Stimulated activated memory B cell treated with anti-CD40 and anti-IgM and Interleukin-4, amounts not matched to agents 10 μg/mL and 1 μg/mL and 100 μg/mL, for 72 hours (primary cell): ENCODE data around the gene HIVEP3.

ENCODE experiments used
- ATAC-seq: fragments of 150-1000 bp; cut with Tn5 transposase; 2 replicates; pipeline ENCODE4 v1.10.0; 2021
- H3K27ac Mint-ChIP-seq: one replicate; pipeline ENCODE4 v1.8.0; 2022; ENCODE audit warnings: mild to moderate bottlenecking, mixed read lengths
- H3K27me3 Mint-ChIP-seq: one replicate; pipeline ENCODE4 v1.8.0; 2022; ENCODE audit warnings: mixed read lengths
- H3K36me3 Mint-ChIP-seq: one replicate; pipeline ENCODE4 v1.8.0; 2022; ENCODE audit warnings: mixed read lengths
- H3K4me1 Mint-ChIP-seq: one replicate; pipeline ENCODE4 v1.8.0; 2022; ENCODE audit warnings: mixed read lengths
- H3K4me3 Mint-ChIP-seq: one replicate; pipeline ENCODE4 v1.8.0; 2022; ENCODE audit warnings: mild to moderate bottlenecking, moderate library complexity, mixed read lengths
- H3K9me3 Mint-ChIP-seq: one replicate; pipeline ENCODE4 v1.8.0; 2022; ENCODE audit warnings: mixed read lengths

The HIVEP3 gene

DNA sequence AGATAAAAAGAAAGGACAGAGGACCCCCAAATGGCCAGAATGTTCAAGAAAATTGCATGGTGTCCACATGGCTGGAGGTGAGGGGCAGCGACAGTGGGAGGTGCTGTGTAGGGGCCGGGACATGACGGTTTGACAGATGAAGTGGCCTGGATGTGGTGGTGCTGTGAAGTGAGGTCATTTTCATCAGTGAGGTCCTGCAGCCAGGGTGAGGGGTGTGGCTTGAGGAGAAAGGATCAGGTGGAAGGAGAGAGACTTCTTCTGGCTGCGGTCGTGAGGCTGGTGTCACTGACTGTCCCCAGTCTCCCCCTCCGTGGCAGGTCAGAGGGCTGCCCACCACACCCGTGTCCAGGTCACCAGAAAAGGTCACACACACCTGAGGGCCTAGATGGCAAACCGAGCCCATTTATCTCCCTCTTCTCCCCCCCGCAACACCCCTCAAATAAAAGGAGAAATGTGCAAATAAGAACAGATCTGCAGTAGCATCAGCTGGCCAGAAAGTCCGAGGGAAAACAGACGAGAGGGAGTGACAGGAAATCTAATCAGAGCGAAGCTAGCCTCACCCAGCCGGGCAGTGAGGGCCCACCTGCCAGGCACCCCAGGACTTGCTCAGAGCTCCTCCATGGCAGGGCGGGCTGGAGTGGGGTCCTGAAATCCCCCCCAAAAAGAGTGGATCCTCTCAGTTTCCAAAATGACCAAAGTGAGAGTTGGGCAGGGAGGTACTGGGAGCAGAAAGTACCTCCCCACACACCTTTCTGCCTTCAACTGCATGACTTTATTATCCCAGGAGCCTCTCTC is 285.7 kb downstream of the HIVEP3 start:
- H3K27ac Mint-ChIP-seq = peak overlapping the region; percentile 54
- H3K36me3 Mint-ChIP-seq = peaks cover 48% of the 10 kb centered on the region
- H3K27me3 Mint-ChIP-seq = no peaks in the 10 kb centered on the region
- peaks cover 63% of the 10 kb centered on the region for H3K4me1 Mint-ChIP-seq
- ATAC-seq = no peak
- H3K4me3 Mint-ChIP-seq = no peak overlapping the region
- no peaks in the 10 kb centered on the region for H3K9me3 Mint-ChIP-seq

DNA sequence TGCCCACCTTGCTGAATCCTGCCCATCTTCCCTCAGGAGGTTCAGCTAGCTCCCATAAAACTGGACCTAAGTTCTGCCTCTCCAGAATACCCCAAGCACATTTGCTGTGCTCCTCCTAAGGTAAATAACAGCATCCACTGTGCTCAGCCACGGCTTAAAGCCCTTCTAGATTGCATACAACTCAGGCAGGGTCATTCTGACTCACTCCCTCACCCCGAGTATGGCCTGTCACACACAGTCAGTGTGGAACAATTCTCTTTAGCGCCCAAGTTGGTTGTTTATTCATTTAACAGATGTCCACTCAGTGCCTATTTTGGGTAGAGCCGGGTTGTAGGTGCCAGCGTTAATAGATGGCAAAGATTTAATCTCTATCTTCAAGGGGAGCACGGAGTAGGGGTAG is 286.8 kb downstream of the HIVEP3 start:
- H3K4me1 Mint-ChIP-seq = peaks cover 73% of the 10 kb centered on the region
- H3K4me3 Mint-ChIP-seq = no peak overlapping the region
- ATAC-seq = no peak
- H3K27me3 Mint-ChIP-seq = no peaks in the 10 kb centered on the region
- H3K9me3 Mint-ChIP-seq = no peaks in the 10 kb centered on the region
- peak overlapping the region; percentile 54 for H3K27ac Mint-ChIP-seq
- peaks cover 50% of the 10 kb centered on the region for H3K36me3 Mint-ChIP-seq

GRCh38 chr1:41631154-41631553 is 287.6 kb downstream of the HIVEP3 start:
- Mint-ChIP-seq H3K36me3 (peaks cover 53% of the 10 kb centered on the region), H3K27me3 (no peaks in the 10 kb centered on the region), H3K27ac (peak overlapping the region; percentile 54), H3K9me3 (no peaks in the 10 kb centered on the region), H3K4me3 (no peak overlapping the region), H3K4me1 (peaks cover 80% of the 10 kb centered on the region)
- no peak for ATAC-seq

DNA sequence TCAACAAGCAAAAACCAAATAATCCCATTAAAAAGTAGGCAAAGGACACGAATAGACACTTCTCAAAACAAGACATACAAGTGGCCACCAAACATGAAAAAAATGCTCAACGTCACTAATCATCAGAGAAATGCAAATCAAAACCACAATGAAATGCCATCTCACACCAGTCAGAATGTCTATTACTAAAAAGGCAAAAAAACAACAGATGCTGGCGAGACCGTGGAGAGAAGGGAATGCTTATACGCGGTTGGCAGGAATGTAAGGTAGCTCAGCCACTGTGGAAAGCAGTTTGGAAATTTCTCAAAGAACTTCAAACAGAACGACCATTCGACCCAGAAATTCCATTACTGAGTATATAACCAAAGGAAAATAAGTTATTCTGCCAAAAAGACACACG is 289.2 kb downstream of the HIVEP3 start:
- no peak for ATAC-seq
- Mint-ChIP-seq H3K9me3 (no peaks in the 10 kb centered on the region), H3K4me3 (no peak overlapping the region), H3K4me1 (peaks cover 75% of the 10 kb centered on the region), H3K36me3 (peaks cover 52% of the 10 kb centered on the region), H3K27ac (no peak overlapping the region), H3K27me3 (no peaks in the 10 kb centered on the region)

GRCh38 chr1:41629141-41629540 is 289.6 kb downstream of the HIVEP3 start:
- Mint-ChIP-seq H3K9me3 (no peaks in the 10 kb centered on the region), H3K27ac (peak overlapping the region; percentile 69), H3K4me1 (peaks cover 73% of the 10 kb centered on the region), H3K4me3 (no peak overlapping the region), H3K27me3 (no peaks in the 10 kb centered on the region), H3K36me3 (peaks cover 54% of the 10 kb centered on the region)
- ATAC-seq = no peak

DNA sequence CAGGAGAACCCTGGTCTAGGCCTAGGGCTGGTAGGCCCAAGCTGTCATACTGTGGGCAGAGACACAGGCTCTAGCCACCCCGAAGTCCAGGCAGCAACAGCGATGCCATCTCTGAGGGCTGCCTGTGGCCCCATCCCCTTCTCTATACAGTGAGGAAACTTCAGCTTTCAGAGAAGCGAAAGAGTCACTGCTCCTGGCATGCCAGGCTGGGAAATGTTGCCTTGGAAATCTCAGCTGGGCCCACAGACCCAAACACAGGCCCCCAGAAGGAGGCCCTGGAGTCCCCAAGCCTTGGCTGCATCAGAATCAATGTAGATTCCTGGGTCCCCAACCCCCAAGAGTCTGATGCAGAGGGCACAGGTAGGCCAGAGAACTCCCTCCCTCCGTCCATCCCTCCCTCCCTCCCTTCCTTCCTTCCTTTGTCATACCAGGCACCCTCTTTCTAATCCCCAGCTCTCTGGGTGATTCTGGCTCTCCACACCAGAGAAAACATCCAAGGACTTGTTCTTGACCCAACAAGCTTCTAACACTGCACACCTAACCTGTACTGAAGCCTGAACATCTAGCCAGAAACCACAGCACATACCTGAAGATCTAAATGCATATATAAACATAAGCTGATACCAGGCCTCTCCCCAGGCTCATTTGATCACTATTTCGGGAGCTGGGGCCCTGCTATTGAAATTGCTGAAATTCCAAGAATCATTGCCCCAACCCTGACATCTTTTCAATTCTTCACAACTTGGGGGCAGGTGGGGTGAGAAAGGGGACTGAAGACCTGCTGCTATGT is 291.0 kb downstream of the HIVEP3 start:
- no peak for ATAC-seq
- Mint-ChIP-seq H3K9me3 (no peaks in the 10 kb centered on the region), H3K27me3 (no peaks in the 10 kb centered on the region), H3K27ac (peak overlapping the region; percentile 69), H3K4me1 (peaks cover 75% of the 10 kb centered on the region), H3K4me3 (no peak overlapping the region), H3K36me3 (peaks cover 54% of the 10 kb centered on the region)

GRCh38 chr1:41626616-41627375 is 291.9 kb downstream of the HIVEP3 start:
- Mint-ChIP-seq H3K9me3 (no peaks in the 10 kb centered on the region), H3K4me3 (no peak overlapping the region), H3K27ac (peak overlapping the region; percentile 69), H3K27me3 (no peaks in the 10 kb centered on the region), H3K4me1 (peaks cover 75% of the 10 kb centered on the region), H3K36me3 (peaks cover 50% of the 10 kb centered on the region)
- ATAC-seq = peak; percentile 76

- peak overlapping the region; percentile 69 for H3K27ac Mint-ChIP-seq
- no peak overlapping the region for H3K4me3 Mint-ChIP-seq
- ATAC-seq = no peak
- no peaks in the 10 kb centered on the region for H3K27me3 Mint-ChIP-seq
- H3K36me3 Mint-ChIP-seq = peaks cover 53% of the 10 kb centered on the region
- H3K9me3 Mint-ChIP-seq = no peaks in the 10 kb centered on the region
- peaks cover 76% of the 10 kb centered on the region for H3K4me1 Mint-ChIP-seq
Observed at GRCh38 chr1:41626146-41626545, 292.6 kb downstream of the HIVEP3 start.

- Mint-ChIP-seq H3K4me3 (peak overlapping the region; percentile 66), H3K9me3 (no peaks in the 10 kb centered on the region), H3K27ac (peak overlapping the region; percentile 76), H3K4me1 (peaks cover 83% of the 10 kb centered on the region), H3K36me3 (peaks cover 49% of the 10 kb centered on the region), H3K27me3 (no peaks in the 10 kb centered on the region)
- ATAC-seq = peak; percentile 39
Observed at GRCh38 chr1:41623736-41624135, 295.0 kb downstream of the HIVEP3 start.

DNA sequence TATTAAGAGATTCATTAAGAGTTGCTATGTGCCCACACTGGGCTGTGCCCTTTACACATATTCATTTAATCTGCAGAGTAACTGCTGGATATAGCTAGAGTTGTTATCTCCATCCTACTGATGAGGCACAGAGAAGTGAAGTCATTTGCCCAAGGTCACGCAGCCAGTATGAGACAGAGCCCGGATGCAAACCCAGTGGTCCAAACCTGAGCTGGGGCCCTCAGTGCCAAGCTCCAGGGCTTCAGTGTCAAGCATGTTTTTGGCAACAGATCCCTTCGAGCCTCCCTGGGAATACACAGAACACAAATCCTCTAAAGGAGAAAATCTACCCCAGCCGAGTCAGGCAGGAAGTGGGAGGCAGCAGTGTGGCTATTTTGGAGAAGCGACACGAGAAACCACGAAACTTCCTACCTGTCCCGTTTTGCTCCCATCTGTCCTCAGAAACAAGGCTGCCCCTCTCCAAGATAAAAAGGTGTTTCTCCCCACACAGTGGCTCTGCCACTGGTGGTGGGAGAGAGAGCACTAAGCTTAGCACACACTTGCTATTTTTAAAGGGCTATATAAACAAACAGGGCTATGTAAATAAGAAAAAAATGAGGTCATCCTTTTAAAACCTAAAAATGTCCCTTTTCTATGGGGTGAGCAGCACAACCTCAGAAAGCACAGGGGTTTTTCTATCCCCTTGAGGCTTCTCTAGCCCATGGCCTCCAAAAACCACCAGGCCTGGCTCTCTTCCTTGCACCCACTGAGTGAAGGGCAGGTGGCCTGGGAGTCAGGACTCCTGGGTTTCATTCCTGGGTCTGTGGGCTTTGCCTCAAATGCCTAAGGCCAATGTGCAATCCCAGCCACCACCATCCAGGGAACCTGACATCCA is 295.6 kb downstream of the HIVEP3 start:
- peaks cover 77% of the 10 kb centered on the region for H3K4me1 Mint-ChIP-seq
- peak; percentile 90 for ATAC-seq
- H3K27me3 Mint-ChIP-seq = no peaks in the 10 kb centered on the region
- H3K4me3 Mint-ChIP-seq = peak overlapping the region; percentile 74
- peaks cover 47% of the 10 kb centered on the region for H3K36me3 Mint-ChIP-seq
- H3K27ac Mint-ChIP-seq = peak overlapping the region; percentile 76
- H3K9me3 Mint-ChIP-seq = no peaks in the 10 kb centered on the region

DNA sequence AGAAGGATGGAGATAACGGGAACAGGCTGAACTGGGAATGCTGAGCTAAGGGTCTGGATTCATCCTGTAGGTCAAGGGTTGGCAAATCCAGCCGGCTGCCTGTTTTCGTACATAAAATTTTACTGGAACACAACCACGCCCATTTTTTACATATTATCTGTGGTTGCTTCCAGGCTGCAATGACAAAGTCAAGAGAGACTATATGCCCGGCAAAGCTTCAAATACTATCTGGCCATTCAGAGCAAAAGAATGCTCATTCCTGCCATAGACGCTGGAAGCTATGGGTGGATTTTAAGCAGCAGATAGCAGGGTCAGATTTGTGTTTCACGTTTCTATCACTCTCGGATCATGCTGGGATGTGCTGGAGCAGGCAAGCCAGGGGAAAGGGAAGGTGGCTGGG is 296.3 kb downstream of the HIVEP3 start:
- Mint-ChIP-seq H3K4me1 (peaks cover 71% of the 10 kb centered on the region), H3K27ac (peak overlapping the region; percentile 76), H3K9me3 (no peaks in the 10 kb centered on the region), H3K27me3 (no peaks in the 10 kb centered on the region), H3K4me3 (peak overlapping the region; percentile 74), H3K36me3 (peaks cover 46% of the 10 kb centered on the region)
- ATAC-seq = no peak

DNA sequence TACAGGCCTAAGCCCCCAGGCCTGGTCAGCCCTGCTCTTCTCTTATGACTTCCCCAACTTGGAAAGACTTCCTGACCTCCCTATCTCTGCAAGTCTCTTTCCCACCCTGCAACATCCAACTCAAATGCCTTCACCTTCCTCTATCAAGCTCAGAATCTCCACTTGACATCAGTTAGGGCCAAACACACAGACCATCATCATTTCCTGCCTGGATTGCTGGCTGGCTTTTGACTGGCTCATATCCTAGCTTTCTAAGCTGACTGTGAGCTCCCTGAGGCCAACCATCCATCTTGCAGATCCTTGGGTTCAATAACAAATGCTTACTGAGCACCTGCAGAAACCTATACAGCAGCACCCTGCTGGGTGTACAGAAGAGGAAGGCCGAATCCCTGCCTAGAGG is 296.9 kb downstream of the HIVEP3 start:
- no peaks in the 10 kb centered on the region for H3K9me3 Mint-ChIP-seq
- peaks cover 48% of the 10 kb centered on the region for H3K36me3 Mint-ChIP-seq
- H3K4me3 Mint-ChIP-seq = peak overlapping the region; percentile 74
- peaks cover 64% of the 10 kb centered on the region for H3K4me1 Mint-ChIP-seq
- ATAC-seq = no peak
- H3K27me3 Mint-ChIP-seq = no peaks in the 10 kb centered on the region
- H3K27ac Mint-ChIP-seq = peak overlapping the region; percentile 76

- Mint-ChIP-seq H3K27ac (peak overlapping the region; percentile 76), H3K4me3 (no peak overlapping the region), H3K9me3 (no peaks in the 10 kb centered on the region), H3K4me1 (peaks cover 59% of the 10 kb centered on the region), H3K36me3 (peaks cover 46% of the 10 kb centered on the region), H3K27me3 (no peaks in the 10 kb centered on the region)
- no peak for ATAC-seq
Observed at GRCh38 chr1:41621256-41621655, 297.5 kb downstream of the HIVEP3 start.

DNA sequence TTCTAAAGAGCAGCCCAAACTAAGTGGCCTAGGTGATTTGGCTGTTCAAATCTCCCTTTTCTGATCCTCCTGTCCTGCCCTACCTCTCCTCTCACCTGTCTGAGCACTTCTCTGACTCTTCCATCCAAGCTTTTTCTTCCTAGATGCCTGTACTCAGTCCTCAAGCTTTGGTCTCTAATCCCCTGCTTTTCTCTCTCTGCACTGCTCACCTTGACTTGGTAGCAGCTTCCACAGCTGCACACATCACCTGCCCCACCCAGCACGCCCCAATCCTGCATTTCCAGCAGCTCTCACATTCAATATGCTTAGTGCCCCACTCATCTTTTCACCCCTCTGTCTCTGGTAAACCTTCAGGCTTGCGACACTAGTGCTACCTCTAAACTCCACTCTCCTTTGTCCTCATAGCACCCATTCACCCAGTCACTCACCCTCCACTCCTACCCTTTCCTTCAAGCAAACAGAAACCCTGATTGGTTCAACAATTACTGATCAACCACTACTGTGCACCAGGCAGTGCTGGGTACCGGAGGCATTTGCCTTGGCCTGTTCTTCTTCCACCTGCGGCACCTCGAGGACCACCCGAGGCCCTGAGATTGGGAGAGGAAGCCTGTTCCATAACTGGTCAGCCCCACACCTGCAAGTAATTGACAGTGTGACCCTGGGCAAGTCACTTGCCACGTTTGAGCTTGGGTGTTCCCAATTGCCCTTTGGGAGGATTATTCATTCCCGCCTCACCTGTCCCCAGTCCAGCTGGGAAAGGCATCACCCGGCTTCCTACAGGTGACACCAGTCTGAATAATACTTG is 298.2 kb downstream of the HIVEP3 start:
- no peaks in the 10 kb centered on the region for H3K9me3 Mint-ChIP-seq
- no peak overlapping the region for H3K4me3 Mint-ChIP-seq
- peaks cover 46% of the 10 kb centered on the region for H3K36me3 Mint-ChIP-seq
- peaks cover 59% of the 10 kb centered on the region for H3K4me1 Mint-ChIP-seq
- peak overlapping the region; percentile 76 for H3K27ac Mint-ChIP-seq
- ATAC-seq = no peak
- H3K27me3 Mint-ChIP-seq = no peaks in the 10 kb centered on the region
